Stomach (tissue), 9 donors: ENCODE measurements around the gene BPI. TPM values are rescaled to one million over a fixed set of nuclear protein-coding genes. Genes with fewer than 3 reads are reported as not detected.

Experiments
- DNase-seq, 2 donors: peaks; one replicate each; pipeline versions ENCODE4 v3.0.0 to v3.0.0-alpha.2; 2013 to 2019
- H3K27ac ChIP-seq, 5 donors: fragments of 200-600 bp in 4 of 5; sonication (generic) in 4 of 5; one replicate each; pipeline ENCODE4 v1.5.1; 2013 to 2019; ENCODE audit warnings: mild to moderate bottlenecking in 1 of 5, moderate library complexity in 1 of 5
- H3K27me3 ChIP-seq, 3 donors: fragments of 200-600 bp; sonication (generic); one replicate each; pipeline ENCODE4 v1.5.1; 2017 to 2019; ENCODE audit warnings: mixed run types in 1 of 3
- H3K36me3 ChIP-seq, 4 donors: fragments of 200-600 bp; sonication (generic); 1 replicate in 3 of 4; 2 replicates in 1 of 4; pipeline ENCODE4 v1.5.1; 2016 to 2019
- H3K4me1 ChIP-seq, 4 donors: fragments of 200-600 bp; sonication (generic); one replicate each; pipeline ENCODE4 v1.5.1; 2016 to 2019
- H3K4me3 ChIP-seq, 4 donors: fragments of 200-600 bp; sonication (generic) in 3 of 4; one replicate each; pipeline ENCODE4 v1.5.1; 2016 to 2019; ENCODE audit warnings: mild to moderate bottlenecking in 1 of 4
- H3K9me3 ChIP-seq, 4 donors: fragments of 200-600 bp; sonication (generic); one replicate each; pipeline ENCODE4 v1.5.1; 2016 to 2019
- CTCF ChIP-seq, 7 experiments: fragments of 450-650 bp in 4 of 7; fragments of 200-600 bp in 3 of 7; sonication (generic) in 3 of 7; IDR thresholded peaks; one replicate each; pipeline ENCODE4 v1.5.1; 2016 to 2019; ENCODE audit warnings: antibody characterized with exemption in 7 of 7, control low read depth in 2 of 7, mild to moderate bottlenecking in 1 of 7
- EP300 ChIP-seq: sonication (generic); formaldehyde crosslinking; IDR thresholded peaks from one replicate; pipeline ENCODE4 v1.6.1; 2017; ENCODE audit warnings: antibody characterized with exemption
- POLR2A ChIP-seq, 4 donors: fragments of 450-650 bp; IDR thresholded peaks; one replicate each; pipeline ENCODE4 v1.6.1; 2016; ENCODE audit warnings: antibody characterized with exemption in 4 of 4, control low read depth in 2 of 4, mild to moderate bottlenecking in 1 of 4, moderate library complexity in 1 of 4
- POLR2AphosphoS5 ChIP-seq, 3 donors: sonication (generic); formaldehyde crosslinking; IDR thresholded peaks; one replicate each; pipeline ENCODE4 v1.6.1; 2016; ENCODE audit warnings: antibody characterized with exemption in 3 of 3
- WGBS, 5 donors: extraction: QIAGEN DNeasy Blood & Tissue Kit in 3 of 5; methylation state at CpG; one replicate each; pipeline versions ENCODE4 v1.1.5 to v1.1.7; 2013 to 2018; 5-methylcytosine and 5-hydroxymethylcytosine counted together
- intact Hi-C: fragments of 100-400 bp; cut with DNase I; formaldehyde crosslinking; loops from one replicate; pipeline ENCODE4 v1.15.1; 2023; ENCODE audit warnings: low total_unique reads
- polyA plus RNA-seq, 3 donors: library from polyadenylated mRNA; stranded (reverse); fragments of 200-250 nt; gene quantifications; one replicate each; pipeline ENCODE4 v1.2.3, GENCODE V29; 2013
- total RNA-seq, 5 donors: library from RNA; depleted of rRNA; stranded (reverse); fragments of >200 nt; gene quantifications; one replicate each; pipeline versions ENCODE4 v1.1.0 to v1.2.3, GENCODE V29; 2014 to 2016
- donor health status: healthy with polysubstance abuse.
- donor health status: Bipolar disorder and iron deficiency.
- donor health status: healthy.

The BPI gene
- total and polyA plus RNA-seq, 8 donors, result 0.13 to 4.8 (median 0.86) TPM; not detected in 4

GRCh38 chr20:38342713-38343310, 38.9 kb downstream of the BPI start:
- Histone ChIP-seq H3K36me3 (no peaks in the 10 kb centered on the region), H3K4me1 (peaks cover 0 to 13% (median 4%) of the 10 kb centered on the region in 4 donors), H3K9me3 (peaks cover 3 to 9% (median 5%) of the 10 kb centered on the region in 4 donors), H3K4me3 (peak overlapping the region in 2 of 4 donors; percentile 11 to 18), H3K27ac (peak overlapping the region in 2 of 5 donors; percentile 14 to 18), H3K27me3 (peaks cover 0 to 4% (median 0%) of the 10 kb centered on the region in 3 donors)
- WGBS, 5 donors, result 17 to 42% (median 36%) methylated on average over 5 of the region's 5 CpGs
- intact Hi-C loops, result no loop called here
- TF ChIP-seq POLR2A (IDR thresholded peaks at IDR 0.05), result no peak
- TF ChIP-seq EP300, result no peak
- DNase-seq, result no peak

GRCh38 chr20:38343311-38344106, 39.6 kb downstream of the BPI start:
- H3K27ac ChIP-seq, result peak overlapping the region in 2 of 5 donors; percentile 14 to 18

GRCh38 chr20:38344107-38344701, 40.2 kb downstream of the BPI start:
- Histone ChIP-seq H3K27me3 (no peaks in the 10 kb centered on the region), H3K9me3 (no peaks in the 10 kb centered on the region), H3K36me3 (no peaks in the 10 kb centered on the region), H3K4me1 (peaks cover 0 to 13% (median 4%) of the 10 kb centered on the region in 4 donors), H3K27ac (no peak overlapping the region), H3K4me3 (no peak overlapping the region)
- DNase-seq, result no peak
- intact Hi-C loops, result no loop called here
- 78 to 94% (median 86%) methylated on average over 4 to 5 of the region's 5 CpGs for WGBS, 5 donors
- TF ChIP-seq POLR2A (IDR thresholded peaks at IDR 0.05), result no peak
- TF ChIP-seq EP300, result no peak
- TF ChIP-seq POLR2AphosphoS5 (IDR thresholded peaks at IDR 0.05), result no peak
- no peak for TF ChIP-seq CTCF (IDR thresholded peaks at IDR 0.05)

More at GRCh38 chr20:38343311-38344106, 39.6 kb downstream of the BPI start:
- DNase-seq, result peak; percentile 65 to 90
- 25 to 55% (median 36%) methylated on average over 16 of the region's 16 CpGs for WGBS, 5 donors
- Histone ChIP-seq H3K4me3 (peak overlapping the region in 2 of 4 donors; percentile 11 to 18), H3K4me1 (peaks cover 0 to 13% (median 4%) of the 10 kb centered on the region in 4 donors), H3K36me3 (no peaks in the 10 kb centered on the region), H3K27me3 (no peaks in the 10 kb centered on the region), H3K9me3 (peaks cover 0 to 3% (median 0%) of the 10 kb centered on the region in 4 donors)
- no peak for TF ChIP-seq EP300
- TF ChIP-seq POLR2A (IDR thresholded peaks at IDR 0.05), result no peak
- TF ChIP-seq POLR2AphosphoS5 (IDR thresholded peaks at IDR 0.05), result peak in 1 of 3 donors; percentile 52
- no peak for TF ChIP-seq CTCF (IDR thresholded peaks at IDR 0.05)
- intact Hi-C loops, result no loop called here

GRCh38 chr20:38345643-38346042, 41.7 kb downstream of the BPI start:
- Histone ChIP-seq H3K27me3 (no peaks in the 10 kb centered on the region), H3K4me1 (peaks cover 0 to 13% (median 4%) of the 10 kb centered on the region in 4 donors), H3K4me3 (no peak overlapping the region), H3K36me3 (no peaks in the 10 kb centered on the region), H3K9me3 (no peaks in the 10 kb centered on the region), H3K27ac (no peak overlapping the region)
- intact Hi-C loops, result no loop called here
- WGBS, 5 donors, result 30 to 81% (median 36%) methylated on average over 2 of the region's 2 CpGs
- TF ChIP-seq POLR2AphosphoS5 (IDR thresholded peaks at IDR 0.05), result no peak
- TF ChIP-seq POLR2A (IDR thresholded peaks at IDR 0.05), result no peak
- no peak for TF ChIP-seq EP300
- no peak for TF ChIP-seq CTCF (IDR thresholded peaks at IDR 0.05)
- DNase-seq, result no peak
